SU-DHL-6 (cell line): ENCODE measurements around the gene INTS7.

Experiments
- H2AFZ ChIP-seq: fragments of 200-600 bp; sonication (generic); 2 replicates; pipeline ENCODE4 v1.6.1; 2014; ENCODE audit warnings: low read depth, mild to moderate bottlenecking, moderate library complexity, mixed read lengths, antibody characterized with exemption, low read length; ENCODE audit not compliant: severe bottlenecking
- H3F3A ChIP-seq: fragments of 200-600 bp; shearing (Covaris generic); 2 replicates; pipeline ENCODE4 v1.6.0; 2016; ENCODE audit warnings: antibody characterized with exemption, mild to moderate bottlenecking; ENCODE audit not compliant: insufficient read depth
- H3K27ac ChIP-seq: fragments of 200-600 bp; sonication (generic); 2 replicates; pipeline ENCODE4 v1.5.1; 2016; ENCODE audit warnings: low read depth, mild to moderate bottlenecking, low read length, moderate library complexity, mixed read lengths
- H3K27me3 ChIP-seq: fragments of 200-600 bp; sonication (generic), shearing (Covaris generic); 2 replicates; pipeline ENCODE4 v1.6.0; 2014; ENCODE audit warnings: mild to moderate bottlenecking, low read length
- H3K36me3 ChIP-seq: fragments of 200-600 bp; sonication (generic); 2 replicates; pipeline ENCODE4 v1.6.1; 2014; ENCODE audit warnings: mild to moderate bottlenecking, low read length, mixed read lengths
- H3K4me2 ChIP-seq: fragments of 300-600, 200-600 bp; shearing (Covaris generic), sonication (generic); 2 replicates; pipeline ENCODE4 v1.6.0; 2014; ENCODE audit warnings: low read length, low read depth, mild to moderate bottlenecking; ENCODE audit not compliant: poor library complexity, severe bottlenecking
- H3K4me3 ChIP-seq: fragments of 200-600 bp; sonication (generic); 2 replicates; pipeline ENCODE4 v1.5.1; 2014; ENCODE audit warnings: antibody characterized with exemption, low read length, mild to moderate bottlenecking, mixed read lengths; ENCODE audit not compliant: insufficient read depth, poor library complexity, severe bottlenecking
- H3K79me2 ChIP-seq: fragments of 200-600 bp; sonication (generic); 2 replicates; pipeline ENCODE4 v1.6.1; 2014; ENCODE audit warnings: mild to moderate bottlenecking, low read length, moderate library complexity; ENCODE audit not compliant: insufficient read depth
- H3K9ac ChIP-seq: fragments of 200-600 bp; sonication (generic); 2 replicates; pipeline ENCODE4 v1.7.0; 2014; ENCODE audit warnings: mild to moderate bottlenecking, low read length
- H3K9me2 ChIP-seq: fragments of 200-600 bp; sonication (generic); replicated peaks from 2 replicates; pipeline ENCODE4 v1.6.1; 2014; ENCODE audit warnings: low read length; ENCODE audit not compliant: insufficient read depth
- H3K9me3 ChIP-seq: fragments of 200-600 bp; sonication (generic); 2 replicates; pipeline ENCODE4 v1.6.1; 2014; ENCODE audit warnings: low read length, mixed read lengths; ENCODE audit not compliant: insufficient read depth
- H4K20me1 ChIP-seq: fragments of 200-600 bp; sonication (generic); 2 replicates; pipeline ENCODE4 v1.6.1; 2014; ENCODE audit warnings: low read depth, mild to moderate bottlenecking, antibody characterized with exemption, low read length, moderate library complexity, mixed read lengths
- CTCF ChIP-seq: fragments of 200-600 bp; sonication (generic); IDR thresholded peaks from one replicate; pipeline ENCODE4 v1.5.1; 2017; ENCODE audit warnings: antibody characterized with exemption, mild to moderate bottlenecking, low read length, moderate library complexity; ENCODE audit not compliant: insufficient read depth, poor library complexity, severe bottlenecking
- EZH2phosphoT487 ChIP-seq: fragments of 200-600 bp; sonication (generic), shearing (Covaris generic); conservative IDR thresholded peaks from 2 replicates; pipeline ENCODE4 v1.6.1; 2018; ENCODE audit warnings: mild to moderate bottlenecking, antibody characterized with exemption, low read length, moderate library complexity, mixed read lengths

INTS7 gene

GRCh38 chr1:212009561-212009960 lies 25.8 kb downstream of the INTS7 start:
- no peak overlapping the region for H3K4me2 ChIP-seq
- H3K36me3 ChIP-seq = peaks cover 23% of the 10 kb centered on the region; the same call in 1 of the 2 replicates
- no peaks in the 10 kb centered on the region for H3K27me3 ChIP-seq
- H3F3A ChIP-seq = peaks cover 7% of the 10 kb centered on the region; the same call in 1 of the 2 replicates
- TF ChIP-seq EZH2phosphoT487 = no peak
- no peak for TF ChIP-seq CTCF
- H3K9me3 ChIP-seq = no peaks in the 10 kb centered on the region
- H3K27ac ChIP-seq = no peak overlapping the region
- no peaks in the 10 kb centered on the region for H4K20me1 ChIP-seq
- H2AFZ ChIP-seq = no peak overlapping the region
- H3K79me2 ChIP-seq = no peaks in the 10 kb centered on the region
- H3K9me2 ChIP-seq = no peaks in the 10 kb centered on the region
- H3K9ac ChIP-seq = no peak overlapping the region
- H3K4me3 ChIP-seq = no peak overlapping the region

GRCh38 chr1:212007886-212008285 lies 27.5 kb downstream of the INTS7 start:
- Histone ChIP-seq H3K9me2 (no peaks in the 10 kb centered on the region), H3K27me3 (no peaks in the 10 kb centered on the region), H3K9me3 (no peaks in the 10 kb centered on the region), H2AFZ (no peak overlapping the region), H3K9ac (no peak overlapping the region), H4K20me1 (no peaks in the 10 kb centered on the region), H3K4me2 (no peak overlapping the region), H3F3A (0 out of 2 replicates have a peak, but pooled peaks cover 7% of the 10 kb centered on the region), H3K27ac (no peak overlapping the region), H3K79me2 (no peaks in the 10 kb centered on the region), H3K36me3 (peaks cover 23% of the 10 kb centered on the region; the same call in 1 of the 2 replicates), H3K4me3 (no peak overlapping the region)
- TF ChIP-seq CTCF (no peak), EZH2phosphoT487 (no peak)

GRCh38 chr1:212007178-212007577 lies 28.2 kb downstream of the INTS7 start:
- Histone ChIP-seq H2AFZ (no peak overlapping the region), H3K27me3 (no peaks in the 10 kb centered on the region), H3K9ac (no peak overlapping the region), H3K79me2 (no peaks in the 10 kb centered on the region), H3F3A (no peaks in the 10 kb centered on the region), H3K9me3 (no peaks in the 10 kb centered on the region), H3K4me2 (no peak overlapping the region), H3K36me3 (peaks cover 23% of the 10 kb centered on the region; the same call in 1 of the 2 replicates), H3K9me2 (no peaks in the 10 kb centered on the region), H3K4me3 (no peak overlapping the region), H4K20me1 (no peaks in the 10 kb centered on the region), H3K27ac (no peak overlapping the region)
- no peak for TF ChIP-seq CTCF
- TF ChIP-seq EZH2phosphoT487 = no peak
